HG03558 (cell line): ENCODE results near the gene ASTN2.
A peak's percentile ranks its signal among the peaks of the same experiment; 100 is the strongest.

Source experiments
- ATAC-seq: cut with Tn5 transposase; IDR thresholded peaks from one replicate; pipeline ENCODE4 v1.9.1; 2021; ENCODE audit warnings: moderate number of reproducible peaks; ENCODE audit not compliant: unreplicated experiment; ENCODE audit errors: extremely low read depth

The ASTN2 gene

DNA sequence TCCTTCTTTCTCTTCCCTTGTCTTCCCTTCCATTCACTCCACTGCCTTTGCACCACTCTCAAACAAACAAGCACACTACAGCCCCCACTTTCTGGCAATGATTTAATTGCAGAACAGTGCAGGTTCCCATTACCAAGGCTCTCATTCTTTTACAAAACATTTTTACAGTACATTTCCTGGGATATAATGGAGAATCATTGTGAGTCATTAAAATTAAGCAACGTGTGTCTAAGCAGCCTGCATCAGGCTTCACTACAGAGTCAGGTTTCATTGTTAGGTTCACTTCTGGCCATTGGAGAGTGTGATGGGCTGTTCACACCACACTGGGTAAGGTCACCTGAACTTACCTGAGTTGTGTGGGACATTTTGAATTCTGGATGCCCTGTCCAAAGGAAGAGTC, 424.3 kb downstream of the ASTN2 start:
- ATAC-seq: no peak

GRCh38 chr9:116987721-116988485, 427.0 kb downstream of the ASTN2 start:
- ATAC-seq: no peak

GRCh38 chr9:116986015-116986414, 428.8 kb downstream of the ASTN2 start:
- no peak for ATAC-seq

- no peak for ATAC-seq
These were observed 429.3 kb downstream of the ASTN2 start for GRCh38 chr9:116985596-116985995.

- no peak for ATAC-seq
These were observed 430.7 kb downstream of the ASTN2 start for GRCh38 chr9:116984111-116984510.

GRCh38 chr9:116980582-116981120, 434.2 kb downstream of the ASTN2 start:
- ATAC-seq: no peak

- ATAC-seq: no peak
These were observed 435.4 kb downstream of the ASTN2 start for GRCh38 chr9:116979456-116979855.

DNA sequence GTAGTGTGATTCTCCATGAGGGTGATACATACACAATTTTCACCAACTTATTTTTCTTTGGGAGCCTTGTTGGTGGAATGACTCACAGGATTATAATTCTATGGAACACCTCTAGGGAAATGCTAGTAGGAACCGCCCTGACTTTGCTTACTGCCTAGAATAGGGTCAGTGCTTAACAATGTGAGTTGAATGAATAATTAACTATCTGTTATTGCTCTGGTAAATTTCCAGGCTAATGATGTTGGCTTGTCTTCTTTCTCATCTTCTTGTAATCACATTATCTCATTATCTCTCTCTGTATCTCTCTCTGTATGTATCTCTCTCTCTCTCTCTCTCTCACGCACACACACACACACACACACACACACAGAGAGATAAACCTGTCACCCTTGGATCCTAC, 436.7 kb downstream of the ASTN2 start:
- ATAC-seq: no peak

DNA sequence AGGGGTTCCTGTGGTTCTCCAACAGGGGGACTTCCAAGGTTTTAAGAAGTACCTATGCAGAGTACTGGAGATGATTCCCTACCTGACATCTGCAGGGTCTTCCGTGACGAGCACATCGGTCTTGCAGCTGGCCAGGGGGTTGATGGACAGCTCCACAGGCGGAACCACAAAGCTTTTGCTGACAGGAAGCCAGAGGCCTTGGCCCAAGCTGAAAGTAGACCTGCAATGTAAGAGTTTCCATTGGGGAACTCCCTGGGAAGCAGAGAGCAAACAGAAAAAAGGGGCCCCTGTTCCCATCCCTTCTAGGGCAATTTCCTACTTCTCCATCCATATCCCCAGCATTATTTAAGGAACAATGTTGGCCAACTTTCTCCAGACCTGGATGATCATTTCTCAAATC, 439.7 kb downstream of the ASTN2 start:
- no peak for ATAC-seq

- no peak for ATAC-seq
These were observed 448.7 kb downstream of the ASTN2 start for GRCh38 chr9:116966199-116966598.

DNA sequence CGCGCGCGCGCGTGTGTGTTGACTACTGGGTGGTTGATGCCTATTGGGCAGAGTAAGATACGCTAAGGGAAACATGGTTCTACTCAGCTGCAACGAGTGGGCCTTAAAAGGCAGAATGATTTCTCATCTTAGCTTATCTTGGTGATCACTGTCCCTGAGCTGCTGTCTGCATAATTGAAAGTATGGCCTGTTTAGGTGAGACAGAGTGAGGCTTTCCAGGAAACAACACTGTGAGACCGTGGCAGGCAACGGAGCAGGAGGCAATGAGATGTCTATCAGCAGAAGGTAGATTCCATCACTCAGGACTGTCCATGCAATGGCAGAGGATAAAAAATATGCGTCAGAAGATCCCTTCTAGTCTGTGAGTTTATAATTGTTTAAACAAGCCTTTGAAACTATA, 450.6 kb downstream of the ASTN2 start:
- ATAC-seq: no peak

DNA sequence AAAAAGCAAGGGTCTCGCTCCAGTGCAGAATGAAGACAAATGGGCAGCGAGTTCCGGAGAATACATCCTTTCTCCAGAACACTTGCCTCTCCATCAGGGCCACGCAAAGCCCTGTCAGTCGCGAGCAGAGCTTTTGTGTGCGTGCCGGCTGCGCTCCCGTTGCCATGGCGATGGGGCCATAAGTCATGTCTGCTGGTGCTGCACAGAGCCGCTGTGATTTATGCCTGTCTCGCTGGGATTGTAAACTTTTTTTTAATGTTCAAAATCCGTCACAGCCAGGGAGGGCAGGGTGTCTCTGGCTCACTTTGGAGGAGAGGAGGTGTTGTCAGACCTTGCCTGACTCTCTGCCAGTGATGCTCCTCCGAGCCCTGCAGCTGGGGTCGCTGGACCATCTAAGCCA, 455.0 kb downstream of the ASTN2 start:
- no peak for ATAC-seq

GRCh38 chr9:116958881-116959280, 456.0 kb downstream of the ASTN2 start:
- ATAC-seq: no peak

DNA sequence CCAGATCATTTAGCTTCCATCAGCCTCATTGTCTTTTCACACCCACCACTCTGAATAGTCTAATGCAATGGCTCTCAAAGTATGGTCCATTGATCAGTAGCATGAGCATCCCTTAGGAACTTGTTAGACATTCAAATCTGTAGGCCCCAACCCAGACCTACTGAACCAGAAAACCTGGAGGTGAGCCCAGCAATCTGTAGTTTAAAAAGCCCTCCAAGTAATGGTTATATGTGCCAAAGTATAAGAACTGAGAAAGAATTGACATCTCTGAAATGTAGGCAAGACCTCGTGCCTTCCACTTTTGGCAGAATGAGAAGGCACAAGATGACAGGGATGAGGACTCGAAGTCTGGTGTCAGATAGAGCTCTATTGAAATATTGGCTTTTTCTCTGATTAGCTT, 460.1 kb downstream of the ASTN2 start:
- no peak for ATAC-seq

- ATAC-seq: no peak
These were observed 461.6 kb downstream of the ASTN2 start for GRCh38 chr9:116953271-116953670.

GRCh38 chr9:116952436-116952810, 462.4 kb downstream of the ASTN2 start:
- no peak for ATAC-seq

GRCh38 chr9:116951588-116952435, 463.0 kb downstream of the ASTN2 start:
- peak; percentile 66 for ATAC-seq

- no peak for ATAC-seq
These were observed 469.0 kb downstream of the ASTN2 start for GRCh38 chr9:116945817-116946216.

DNA sequence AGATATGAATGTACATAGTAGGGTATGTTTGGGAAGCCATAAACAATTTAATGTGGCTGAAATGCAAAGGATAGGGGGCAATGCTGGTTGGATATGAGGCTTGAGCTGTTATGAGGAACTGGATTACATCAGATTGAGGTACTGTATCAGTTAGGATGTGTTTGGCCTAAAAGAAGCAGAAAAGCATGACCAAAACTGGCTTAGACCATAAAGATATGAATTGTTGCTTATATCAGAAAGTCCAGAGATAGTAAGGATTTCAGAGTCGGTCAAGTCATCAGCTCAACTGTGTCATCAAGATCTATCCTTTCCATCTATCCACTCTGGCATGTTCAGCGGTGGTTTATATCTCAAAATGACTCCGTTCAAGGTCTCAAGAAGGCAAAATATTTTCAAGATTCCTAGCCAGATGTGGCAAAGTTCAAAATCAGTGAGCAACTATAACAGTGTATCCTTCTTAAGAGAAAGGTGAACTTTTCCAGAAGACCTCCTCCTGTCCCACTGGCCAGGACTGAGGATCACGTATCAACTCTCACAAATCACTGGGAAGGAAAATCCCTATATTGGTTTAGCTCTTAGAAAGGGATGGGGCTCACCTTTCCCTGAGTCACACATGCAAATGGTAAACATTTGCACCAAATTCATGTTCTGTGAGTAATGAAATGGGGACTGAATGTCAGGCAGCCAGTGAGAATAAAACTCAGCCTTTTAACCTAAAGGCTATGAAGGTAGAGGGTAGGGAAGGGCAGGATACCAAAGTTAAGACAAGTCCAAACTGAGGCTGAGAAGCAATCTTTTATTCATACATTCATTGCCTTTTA, 469.9 kb downstream of the ASTN2 start:
- ATAC-seq: no peak

GRCh38 chr9:116943970-116944369, 470.9 kb downstream of the ASTN2 start:
- ATAC-seq: no peak
